ENCODE results near the gene MMP25. TPM values are rescaled to one million over a fixed set of nuclear protein-coding genes. Genes with fewer than 3 reads are reported as not detected.

MMP25 gene
- polyA plus RNA-seq, 3 donors: 0.71 to 26.6 (median 2.6) TPM

DNA sequence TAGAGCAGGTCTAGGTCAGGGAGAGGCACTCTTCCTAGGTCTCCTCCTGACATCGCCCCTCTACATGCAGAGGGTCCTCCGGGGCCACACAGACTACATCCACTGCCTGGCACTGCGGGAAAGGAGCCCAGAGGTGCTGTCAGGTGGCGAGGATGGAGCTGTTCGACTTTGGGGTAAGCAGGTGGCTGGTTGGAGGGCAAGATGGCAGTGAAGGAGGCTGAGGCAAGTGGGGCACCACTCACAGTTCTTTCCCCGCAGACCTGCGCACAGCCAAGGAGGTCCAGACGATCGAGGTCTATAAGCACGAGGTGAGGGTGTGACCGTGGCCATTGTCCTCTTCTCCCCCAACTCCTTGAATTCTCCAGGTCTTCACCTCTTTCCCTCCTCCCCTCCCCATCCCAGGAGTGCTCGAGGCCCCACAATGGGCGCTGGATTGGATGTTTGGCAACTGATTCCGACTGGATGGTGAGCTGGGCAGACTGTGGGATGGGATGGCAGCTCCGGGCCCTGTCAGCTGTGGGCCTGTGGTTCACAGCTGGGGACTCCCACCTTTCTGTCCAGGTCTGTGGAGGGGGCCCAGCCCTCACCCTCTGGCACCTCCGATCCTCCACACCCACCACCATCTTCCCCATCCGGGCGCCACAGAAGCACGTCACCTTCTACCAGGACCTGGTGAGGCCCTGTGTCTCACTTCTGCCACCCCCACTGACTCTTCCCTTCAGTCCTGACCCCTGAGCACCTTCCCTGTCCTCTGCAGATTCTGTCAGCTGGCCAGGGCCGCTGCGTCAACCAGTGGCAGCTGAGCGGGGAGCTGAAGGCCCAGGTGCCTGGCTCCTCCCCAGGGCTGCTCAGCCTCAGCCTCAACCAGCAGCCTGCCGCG lies 19.5 kb upstream of the MMP25 start:
- Histone ChIP-seq H3K9ac (ENCODE audit: insufficient read depth, low read length, poor library complexity, severe bottlenecking) (no peak overlapping the region), H3K27me3 (ENCODE audit: control insufficient read depth in 2 of 2, insufficient read depth in 2 of 2, low read length in 2 of 2) (peaks cover 15 to 33% of the 10 kb centered on the region in 2 donors), H2AFZ (ENCODE audit: insufficient read depth, low read depth, low read length, poor library complexity, severe bottlenecking) (no peak overlapping the region), H3K79me2 (ENCODE audit: insufficient read depth, low read length) (no peaks in the 10 kb centered on the region), H3K4me1 (ENCODE audit: control insufficient read depth in 1 of 2, insufficient read depth in 2 of 2, low read length in 2 of 2) (peaks cover 46 to 54% of the 10 kb centered on the region in 2 donors), H3K4me2 (replicated peaks; ENCODE audit: extremely low read depth, low read length, poor library complexity, severe bottlenecking) (no peak overlapping the region), H3K4me3 (replicated peaks in 1 of 3; ENCODE audit: low read depth in 2 of 3, low read length in 3 of 3) (no peak overlapping the region), H3K27ac (ENCODE audit: low read depth in 1 of 2, low read length in 2 of 2) (no peak overlapping the region), H4K20me1 (ENCODE audit: insufficient read depth, low read length) (peaks cover 63% of the 10 kb centered on the region), H3K9me3 (replicated peaks in 1 of 2; ENCODE audit: control insufficient read depth in 1 of 2, insufficient read depth in 1 of 2, low read length in 2 of 2) (peaks cover 0 to 12% of the 10 kb centered on the region in 2 donors), H3K36me3 (replicated peaks in 1 of 2; ENCODE audit: control insufficient read depth in 1 of 2, insufficient read depth in 2 of 2, low read length in 2 of 2) (peaks cover 19 to 21% of the 10 kb centered on the region in 2 donors)
- Mint-ChIP-seq H3K27ac (no peak overlapping the region), H3K4me1 (peaks cover 52% of the 10 kb centered on the region), H3K27me3 (ENCODE audit: low read depth in 3 of 3) (peaks cover 25 to 37% (median 35%) of the 10 kb centered on the region in 3 donors), H3K4me3 (no peak overlapping the region), H3K36me3 (peaks cover 26 to 27% of the 10 kb centered on the region in 2 donors), H3K9me3 (peaks cover 0 to 21% (median 6%) of the 10 kb centered on the region in 7 donors)
- intact Hi-C loops (cut with micrococcal nuclease): loop anchor here in 1 of 2 donors (10.0 kb wide), 1 partner anchor 98 kb away; no protein-coding TSS in a partner anchor
- DNase-seq: no peak
- 95% methylated on average over 10 of the region's 24 CpGs for whole genome bisulfite sequencing (ENCODE audit: insufficient coverage)
- TF ChIP-seq, protein P1, sequence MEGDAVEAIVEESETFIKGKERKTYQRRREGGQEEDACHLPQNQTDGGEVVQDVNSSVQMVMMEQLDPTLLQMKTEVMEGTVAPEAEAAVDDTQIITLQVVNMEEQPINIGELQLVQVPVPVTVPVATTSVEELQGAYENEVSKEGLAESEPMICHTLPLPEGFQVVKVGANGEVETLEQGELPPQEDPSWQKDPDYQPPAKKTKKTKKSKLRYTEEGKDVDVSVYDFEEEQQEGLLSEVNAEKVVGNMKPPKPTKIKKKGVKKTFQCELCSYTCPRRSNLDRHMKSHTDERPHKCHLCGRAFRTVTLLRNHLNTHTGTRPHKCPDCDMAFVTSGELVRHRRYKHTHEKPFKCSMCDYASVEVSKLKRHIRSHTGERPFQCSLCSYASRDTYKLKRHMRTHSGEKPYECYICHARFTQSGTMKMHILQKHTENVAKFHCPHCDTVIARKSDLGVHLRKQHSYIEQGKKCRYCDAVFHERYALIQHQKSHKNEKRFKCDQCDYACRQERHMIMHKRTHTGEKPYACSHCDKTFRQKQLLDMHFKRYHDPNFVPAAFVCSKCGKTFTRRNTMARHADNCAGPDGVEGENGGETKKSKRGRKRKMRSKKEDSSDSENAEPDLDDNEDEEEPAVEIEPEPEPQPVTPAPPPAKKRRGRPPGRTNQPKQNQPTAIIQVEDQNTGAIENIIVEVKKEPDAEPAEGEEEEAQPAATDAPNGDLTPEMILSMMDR (IDR thresholded peaks at IDR 0.05): no peak

DNA sequence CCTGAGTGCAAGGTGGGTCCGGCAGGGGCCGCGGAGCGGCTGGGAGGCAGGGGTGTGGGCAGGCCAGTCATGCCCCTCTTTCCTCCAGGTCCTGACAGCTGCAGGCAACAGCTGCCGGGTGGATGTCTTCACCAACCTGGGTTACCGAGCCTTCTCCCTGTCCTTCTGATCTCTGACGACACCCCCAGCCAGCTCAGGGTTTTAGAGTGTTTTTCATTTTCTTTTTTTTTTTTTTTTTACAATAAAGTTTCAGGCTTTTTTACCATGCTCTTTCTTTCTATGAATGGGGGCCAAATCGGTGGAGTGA lies 18.9 kb upstream of the MMP25 start:
- peak overlapping the region in 1 of 7 donors; percentile 30 for H3K27ac Mint-ChIP-seq
- Histone ChIP-seq H3K9ac (ENCODE audit: insufficient read depth, low read length, poor library complexity, severe bottlenecking) (no peak overlapping the region), H3K36me3 (replicated peaks in 1 of 2; ENCODE audit: control insufficient read depth in 1 of 2, insufficient read depth in 2 of 2, low read length in 2 of 2) (peaks cover 19 to 21% of the 10 kb centered on the region in 2 donors), H3K4me1 (ENCODE audit: control insufficient read depth in 1 of 2, insufficient read depth in 2 of 2, low read length in 2 of 2) (peaks cover 40 to 48% of the 10 kb centered on the region in 2 donors), H3K4me3 (replicated peaks in 1 of 3; ENCODE audit: low read depth in 2 of 3, low read length in 3 of 3) (no peak overlapping the region), H3K9me3 (replicated peaks in 1 of 2; ENCODE audit: control insufficient read depth in 1 of 2, insufficient read depth in 1 of 2, low read length in 2 of 2) (peaks cover 0 to 12% of the 10 kb centered on the region in 2 donors), H4K20me1 (ENCODE audit: insufficient read depth, low read length) (peaks cover 57% of the 10 kb centered on the region), H3K27ac (ENCODE audit: low read depth in 1 of 2, low read length in 2 of 2) (no peak overlapping the region), H3K27me3 (ENCODE audit: control insufficient read depth in 2 of 2, insufficient read depth in 2 of 2, low read length in 2 of 2) (peaks cover 18 to 39% of the 10 kb centered on the region in 2 donors), H2AFZ (ENCODE audit: insufficient read depth, low read depth, low read length, poor library complexity, severe bottlenecking) (no peak overlapping the region), H3K79me2 (ENCODE audit: insufficient read depth, low read length) (no peaks in the 10 kb centered on the region), H3K4me2 (replicated peaks; ENCODE audit: extremely low read depth, low read length, poor library complexity, severe bottlenecking) (no peak overlapping the region)
- H3K27me3 Mint-ChIP-seq (ENCODE audit: low read depth in 3 of 3): peaks cover 31 to 43% (median 41%) of the 10 kb centered on the region in 3 donors
- TF ChIP-seq, protein P1 (IDR thresholded peaks at IDR 0.05): no peak
- H3K4me3 Mint-ChIP-seq: no peak overlapping the region
- peaks cover 0 to 21% (median 6%) of the 10 kb centered on the region in 7 donors for H3K9me3 Mint-ChIP-seq
- peaks cover 47% of the 10 kb centered on the region for H3K4me1 Mint-ChIP-seq
- intact Hi-C loops (cut with micrococcal nuclease): loop anchor here in 1 of 2 donors (10.0 kb wide), 1 partner anchor 97 kb away; no protein-coding TSS in a partner anchor
- DNase-seq: no peak
- peaks cover 26 to 27% of the 10 kb centered on the region in 2 donors for H3K36me3 Mint-ChIP-seq
- 98% methylated on average over 5 of the region's 8 CpGs for WGBS (ENCODE audit: insufficient coverage)
